Smooth muscle cell (in vitro differentiated cells): ENCODE measurements around the gene TMEM119. TPM values are rescaled to one million over a fixed set of nuclear protein-coding genes. Genes with fewer than 3 reads are reported as not detected.
"Not testable (repeated sequence)": the region's sequence is repeated elsewhere in the genome, so short reads cannot be mapped to it uniquely, and the experiment has no call there.

ENCODE experiments used
- DNase-seq: peaks from one replicate; lab custom pipeline; 2025; ENCODE audit not compliant: unreplicated experiment; lab: John Stamatoyannopoulos, UW
- H2AFZ ChIP-seq: fragments of 200-600 bp; sonication (generic); 2 replicates; pipeline ENCODE4 v1.6.0; 2016; ENCODE audit warnings: antibody characterized with exemption, low read depth, mild to moderate bottlenecking
- H3F3A ChIP-seq: fragments of 200-600 bp; sonication (generic); 2 replicates; pipeline ENCODE4 v1.6.0; 2017; ENCODE audit warnings: antibody characterized with exemption, low read depth
- H3K27ac ChIP-seq: fragments of 200-600 bp; sonication (generic); 2 replicates; pipeline ENCODE4 v1.5.1; 2016; ENCODE audit warnings: low read depth, mild to moderate bottlenecking
- H3K27me3 ChIP-seq: fragments of 200-600 bp; sonication (generic); 2 replicates; pipeline ENCODE4 v1.6.1; 2016; ENCODE audit warnings: low read depth, mild to moderate bottlenecking
- H3K36me3 ChIP-seq: fragments of 200-600 bp; sonication (generic); 2 replicates; pipeline ENCODE4 v1.5.1; 2016; ENCODE audit warnings: low read depth
- H3K4me1 ChIP-seq: fragments of 200-600 bp; sonication (generic); 2 replicates; pipeline ENCODE4 v1.5.1; 2016; ENCODE audit warnings: low read depth
- H3K4me2 ChIP-seq: fragments of 200-600 bp; sonication (generic); 2 replicates; pipeline ENCODE4 v1.6.0; 2016; ENCODE audit warnings: mild to moderate bottlenecking
- H3K4me3 ChIP-seq: fragments of 200-600 bp; sonication (generic); 2 replicates; pipeline ENCODE4 v1.5.1; 2016; ENCODE audit warnings: mild to moderate bottlenecking
- H3K79me2 ChIP-seq: fragments of 200-600 bp; sonication (generic); 2 replicates; pipeline ENCODE4 v1.6.0; 2016; ENCODE audit warnings: low read depth, mild to moderate bottlenecking
- H3K9ac ChIP-seq: fragments of 200-600 bp; sonication (generic); 2 replicates; pipeline ENCODE4 v1.6.0; 2016; ENCODE audit warnings: low read depth
- H3K9me3 ChIP-seq: fragments of 200-600 bp; sonication (generic); replicated peaks from 2 replicates; pipeline ENCODE4 v1.5.1; 2016; ENCODE audit warnings: low read depth
- H4K20me1 ChIP-seq: fragments of 200-600 bp; sonication (generic); 2 replicates; pipeline ENCODE4 v1.6.0; 2016; ENCODE audit warnings: low read depth
- WGBS: methylation state at CpG from one replicate; pipeline ENCODE4 v1.1.7; 2016; ENCODE audit warnings: low lambda C conversion rate; 5-methylcytosine and 5-hydroxymethylcytosine counted together
- polyA plus RNA-seq: library from polyadenylated mRNA; unstranded; fragments of >200 nt; fragmentation: Nextera tagmentation; extraction: Ambion mirVana; gene quantifications from 2 replicates; pipeline ENCODE4 v1.2.1, GENCODE V29; 2016
- total RNA-seq: library from RNA; depleted of rRNA; stranded (reverse); fragments of >200 nt; gene quantifications from 2 replicates; pipeline ENCODE4 v1.2.3, GENCODE V29; 2014
- TF ChIP-seq, protein P1 (sequence below): fragments of 200-600 bp; sonication (generic); IDR thresholded peaks from 2 replicates; pipeline ENCODE4 v1.5.1; 2017; ENCODE audit warnings: borderline replicate concordance, mild to moderate bottlenecking, antibody characterized with exemption; ENCODE audit not compliant: insufficient read depth, poor library complexity, severe bottlenecking

The TMEM119 gene
- total and polyA plus RNA-seq, 2 experiments from 2014 or later = 40.9 to 103 TPM

- 97% methylated on average over 22 of the region's 22 CpGs for WGBS
These were observed 6.5 kb downstream of the TMEM119 start for GRCh38 chr12:108591267-108591980.

DNA sequence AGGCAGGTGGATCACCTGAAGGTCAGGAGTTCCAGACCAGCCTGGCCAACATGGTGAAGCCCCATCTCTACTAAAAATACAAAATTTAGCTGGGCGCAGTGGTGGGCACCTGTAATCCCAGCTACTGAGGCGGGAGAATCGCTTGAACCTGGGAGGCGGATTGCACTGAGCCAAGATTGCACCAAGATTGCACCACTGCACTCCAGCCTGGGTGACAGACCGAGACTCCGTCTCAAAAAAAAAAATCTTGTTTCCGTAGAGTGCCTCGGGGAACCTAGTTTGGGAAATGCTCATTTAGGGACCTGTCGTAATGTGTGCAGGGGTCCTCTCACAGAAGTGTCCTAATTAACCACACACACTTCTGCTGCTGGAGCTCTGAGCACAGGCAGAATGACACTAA, 7.4 kb downstream of the TMEM119 start:
- H3K27ac ChIP-seq, H3K9me3 ChIP-seq, H3K36me3 ChIP-seq, H3K4me2 ChIP-seq, DNase-seq, H3K4me3 ChIP-seq, H3K27me3 ChIP-seq, H2AFZ ChIP-seq, H3K9ac ChIP-seq, H4K20me1 ChIP-seq, H3F3A ChIP-seq: not testable (repeated sequence)
- Histone ChIP-seq H3K79me2 (peaks cover 11% of the 10 kb centered on the region), H3K4me1 (peaks cover 17% of the 10 kb centered on the region)
- 88% methylated on average over 9 of the region's 9 CpGs for WGBS

More at GRCh38 chr12:108591267-108591980, 6.5 kb downstream of the TMEM119 start:
- H3K27me3 ChIP-seq = no peaks in the 10 kb centered on the region
- no peak overlapping the region for H3K4me2 ChIP-seq
- H4K20me1 ChIP-seq = no peaks in the 10 kb centered on the region
- TF ChIP-seq, protein P1, sequence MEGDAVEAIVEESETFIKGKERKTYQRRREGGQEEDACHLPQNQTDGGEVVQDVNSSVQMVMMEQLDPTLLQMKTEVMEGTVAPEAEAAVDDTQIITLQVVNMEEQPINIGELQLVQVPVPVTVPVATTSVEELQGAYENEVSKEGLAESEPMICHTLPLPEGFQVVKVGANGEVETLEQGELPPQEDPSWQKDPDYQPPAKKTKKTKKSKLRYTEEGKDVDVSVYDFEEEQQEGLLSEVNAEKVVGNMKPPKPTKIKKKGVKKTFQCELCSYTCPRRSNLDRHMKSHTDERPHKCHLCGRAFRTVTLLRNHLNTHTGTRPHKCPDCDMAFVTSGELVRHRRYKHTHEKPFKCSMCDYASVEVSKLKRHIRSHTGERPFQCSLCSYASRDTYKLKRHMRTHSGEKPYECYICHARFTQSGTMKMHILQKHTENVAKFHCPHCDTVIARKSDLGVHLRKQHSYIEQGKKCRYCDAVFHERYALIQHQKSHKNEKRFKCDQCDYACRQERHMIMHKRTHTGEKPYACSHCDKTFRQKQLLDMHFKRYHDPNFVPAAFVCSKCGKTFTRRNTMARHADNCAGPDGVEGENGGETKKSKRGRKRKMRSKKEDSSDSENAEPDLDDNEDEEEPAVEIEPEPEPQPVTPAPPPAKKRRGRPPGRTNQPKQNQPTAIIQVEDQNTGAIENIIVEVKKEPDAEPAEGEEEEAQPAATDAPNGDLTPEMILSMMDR = no peak
- H3K9me3 ChIP-seq = no peaks in the 10 kb centered on the region
- H3K27ac ChIP-seq = no peak overlapping the region
- no peak overlapping the region for H2AFZ ChIP-seq
- H3K79me2 ChIP-seq = peaks cover 20% of the 10 kb centered on the region
- H3K4me3 ChIP-seq = no peak overlapping the region
- no peak overlapping the region for H3K9ac ChIP-seq
- peaks cover 17% of the 10 kb centered on the region for H3K4me1 ChIP-seq
- no peaks in the 10 kb centered on the region for H3F3A ChIP-seq
- no peaks in the 10 kb centered on the region for H3K36me3 ChIP-seq
- no peak for DNase-seq

DNA sequence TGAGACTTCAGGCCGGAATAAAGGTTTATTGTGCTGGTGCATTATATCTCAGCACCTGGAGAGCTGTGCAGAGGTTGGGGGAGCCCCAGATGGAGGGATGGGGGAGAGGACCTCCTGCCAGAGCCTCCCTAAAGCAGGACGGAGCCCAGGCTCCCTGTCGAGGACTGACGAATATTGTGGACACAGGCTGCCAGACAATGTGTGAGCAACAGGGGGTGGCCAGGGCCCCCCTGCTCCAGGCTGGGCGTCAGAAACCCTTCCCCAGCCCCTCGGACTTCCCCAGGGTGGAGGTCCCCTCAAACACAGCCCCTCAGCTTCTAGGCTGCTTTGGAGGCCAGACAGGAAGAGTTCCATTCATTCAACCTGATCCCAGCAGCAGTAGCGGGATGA, 8.0 kb downstream of the TMEM119 start:
- no peak overlapping the region for H3K4me3 ChIP-seq
- H3K36me3 ChIP-seq = no peaks in the 10 kb centered on the region
- H2AFZ ChIP-seq = no peak overlapping the region
- no peaks in the 10 kb centered on the region for H3K9me3 ChIP-seq
- peaks cover 17% of the 10 kb centered on the region for H3K4me1 ChIP-seq
- no peak overlapping the region for H3K27ac ChIP-seq
- no peaks in the 10 kb centered on the region for H3K27me3 ChIP-seq
- peak overlapping the region; percentile 73 for H3K4me2 ChIP-seq
- 82% methylated on average over 7 of the region's 7 CpGs for WGBS
- peaks cover 5% of the 10 kb centered on the region for H3K79me2 ChIP-seq
- H4K20me1 ChIP-seq = no peaks in the 10 kb centered on the region
- H3F3A ChIP-seq = peaks cover 1% of the 10 kb centered on the region
- TF ChIP-seq, protein P1 = no peak
- DNase-seq = no peak
- H3K9ac ChIP-seq = no peak overlapping the region

- Histone ChIP-seq H4K20me1 (no peaks in the 10 kb centered on the region), H3K36me3 (no peaks in the 10 kb centered on the region), H3K27ac (peak overlapping the region; percentile 57), H2AFZ (no peak overlapping the region), H3K4me1 (peaks cover 18% of the 10 kb centered on the region), H3K4me2 (peak overlapping the region; percentile 73), H3K79me2 (no peaks in the 10 kb centered on the region), H3K9ac (no peak overlapping the region), H3K9me3 (no peaks in the 10 kb centered on the region), H3K4me3 (no peak overlapping the region), H3K27me3 (no peaks in the 10 kb centered on the region), H3F3A (peaks cover 7% of the 10 kb centered on the region)
- WGBS = 45% methylated on average over 15 of the region's 15 CpGs
- DNase-seq = no peak
- TF ChIP-seq, protein P1 = no peak
These were observed 8.7 kb downstream of the TMEM119 start for GRCh38 chr12:108589028-108589839.
